RWPE2 (cell line): ENCODE measurements around the gene EVA1A.
"Not testable (repeated sequence)": the region's sequence is repeated elsewhere in the genome, so short reads cannot be mapped to it uniquely, and the experiment has no call there.

Experiments
- ATAC-seq: fragments of 200-7000 bp; cut with Tn5 transposase; 3 replicates; pipeline ENCODE4 v1.9.1; 2021; ENCODE audit warnings: low read depth
- DNase-seq: peaks from one replicate; pipeline ENCODE4 v3.0.0-alpha.2; 2020; ENCODE audit warnings: low spot score
- H3K27ac ChIP-seq: fragments of 450-650 bp; 2 replicates; pipeline ENCODE4 v1.5.1; 2017; ENCODE audit warnings: mild to moderate bottlenecking; ENCODE audit not compliant: poor library complexity, severe bottlenecking
- H3K27me3 ChIP-seq: fragments of 250-450 bp; sonication (Bioruptor Pico); 2 replicates; pipeline ENCODE4 v1.5.1; 2021; ENCODE audit warnings: mild to moderate bottlenecking, moderate library complexity; ENCODE audit not compliant: insufficient read depth, poor library complexity, severe bottlenecking
- H3K36me3 ChIP-seq: fragments of 250-450 bp; sonication (Bioruptor Pico); 2 replicates; pipeline ENCODE4 v1.5.1; 2020; ENCODE audit warnings: low read depth, mild to moderate bottlenecking, moderate library complexity
- H3K4me1 ChIP-seq: fragments of 250-450 bp; sonication (Bioruptor Pico); 2 replicates; pipeline ENCODE4 v1.5.1; 2021; ENCODE audit warnings: mild to moderate bottlenecking, moderate library complexity; ENCODE audit not compliant: insufficient read depth, poor library complexity, severe bottlenecking
- H3K4me3 ChIP-seq: fragments of 250-450 bp; sonication (Bioruptor Pico); 2 replicates; pipeline ENCODE4 v1.5.1; 2021; ENCODE audit warnings: mild to moderate bottlenecking, moderate library complexity; ENCODE audit not compliant: severe bottlenecking
- H3K9me3 ChIP-seq: fragments of 250-450 bp; sonication (Bioruptor Pico); 2 replicates; pipeline ENCODE4 v1.5.1; 2021; ENCODE audit warnings: mild to moderate bottlenecking, moderate library complexity; ENCODE audit not compliant: severe bottlenecking
- TF ChIP-seq, protein P1 (sequence below): fragments of 450-650 bp; IDR thresholded peaks from one replicate; pipeline ENCODE4 v1.5.1; 2017; ENCODE audit warnings: mild to moderate bottlenecking, moderate library complexity; ENCODE audit not compliant: poor library complexity, severe bottlenecking

Gene EVA1A

GRCh38 chr2:75483878-75484277, 76.9 kb downstream of the EVA1A start:
- H3K4me1 ChIP-seq, result no peaks in the 10 kb centered on the region
- H3K4me3 ChIP-seq, result no peak overlapping the region
- no peaks in the 10 kb centered on the region for H3K9me3 ChIP-seq
- no peaks in the 10 kb centered on the region for H3K27me3 ChIP-seq
- ATAC-seq (no peak), DNase-seq (no peak)
- H3K36me3 ChIP-seq, result no peaks in the 10 kb centered on the region
- TF ChIP-seq, protein P1, sequence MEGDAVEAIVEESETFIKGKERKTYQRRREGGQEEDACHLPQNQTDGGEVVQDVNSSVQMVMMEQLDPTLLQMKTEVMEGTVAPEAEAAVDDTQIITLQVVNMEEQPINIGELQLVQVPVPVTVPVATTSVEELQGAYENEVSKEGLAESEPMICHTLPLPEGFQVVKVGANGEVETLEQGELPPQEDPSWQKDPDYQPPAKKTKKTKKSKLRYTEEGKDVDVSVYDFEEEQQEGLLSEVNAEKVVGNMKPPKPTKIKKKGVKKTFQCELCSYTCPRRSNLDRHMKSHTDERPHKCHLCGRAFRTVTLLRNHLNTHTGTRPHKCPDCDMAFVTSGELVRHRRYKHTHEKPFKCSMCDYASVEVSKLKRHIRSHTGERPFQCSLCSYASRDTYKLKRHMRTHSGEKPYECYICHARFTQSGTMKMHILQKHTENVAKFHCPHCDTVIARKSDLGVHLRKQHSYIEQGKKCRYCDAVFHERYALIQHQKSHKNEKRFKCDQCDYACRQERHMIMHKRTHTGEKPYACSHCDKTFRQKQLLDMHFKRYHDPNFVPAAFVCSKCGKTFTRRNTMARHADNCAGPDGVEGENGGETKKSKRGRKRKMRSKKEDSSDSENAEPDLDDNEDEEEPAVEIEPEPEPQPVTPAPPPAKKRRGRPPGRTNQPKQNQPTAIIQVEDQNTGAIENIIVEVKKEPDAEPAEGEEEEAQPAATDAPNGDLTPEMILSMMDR, result no peak
- H3K27ac ChIP-seq, result no peak overlapping the region

- ATAC-seq (no peak), DNase-seq (no peak)
- Histone ChIP-seq H3K9me3 (no peaks in the 10 kb centered on the region), H3K36me3 (no peaks in the 10 kb centered on the region), H3K4me3 (no peak overlapping the region), H3K27ac (no peak overlapping the region), H3K4me1 (no peaks in the 10 kb centered on the region), H3K27me3 (no peaks in the 10 kb centered on the region)
- TF ChIP-seq, protein P1, result no peak
Observed at GRCh38 chr2:75482398-75482797, 78.3 kb downstream of the EVA1A start.

DNA sequence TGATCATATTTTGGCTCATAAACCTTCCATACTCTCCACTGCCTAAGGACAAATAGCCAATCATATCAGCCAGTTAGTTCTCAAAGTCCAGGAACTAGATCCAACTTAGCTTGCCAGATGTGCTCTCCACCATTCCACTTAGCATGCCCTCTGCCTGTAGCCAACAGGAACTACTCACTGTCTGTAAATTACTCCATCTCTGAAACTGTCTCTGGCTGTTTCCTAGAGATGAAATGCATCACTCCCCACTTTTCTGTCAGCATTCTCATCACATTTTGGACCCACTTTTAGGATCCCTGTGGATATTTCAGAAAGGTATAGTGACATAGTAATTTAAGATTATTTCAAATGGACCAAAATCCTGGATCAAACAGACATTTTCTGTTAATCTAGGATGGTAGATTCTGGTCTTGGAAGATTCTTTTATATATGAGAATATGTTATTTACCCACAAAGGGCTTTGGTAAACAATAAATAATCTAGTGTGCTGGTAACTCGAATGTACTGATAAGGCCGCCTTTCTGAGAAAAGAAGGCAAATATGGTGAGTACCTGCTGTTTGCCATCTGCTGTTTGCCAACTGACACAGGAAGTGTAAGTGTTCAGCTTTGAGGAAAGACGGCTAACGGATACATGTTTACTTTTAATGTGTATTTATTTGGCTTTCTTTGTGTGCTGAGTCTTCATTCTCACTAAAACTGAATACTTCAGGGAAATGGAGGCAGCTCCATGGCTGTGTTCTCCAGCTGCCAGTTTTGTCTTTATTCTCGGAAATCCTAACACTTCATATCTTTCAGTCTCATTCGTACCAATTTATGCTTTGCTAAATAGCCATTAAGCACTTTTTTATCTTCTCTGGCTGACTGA, 79.5 kb downstream of the EVA1A start:
- H3K9me3 ChIP-seq, result no peaks in the 10 kb centered on the region
- H3K27me3 ChIP-seq, result no peaks in the 10 kb centered on the region
- H3K4me3 ChIP-seq, result no peak overlapping the region
- TF ChIP-seq, protein P1, result peak; percentile 16
- no peaks in the 10 kb centered on the region for H3K4me1 ChIP-seq
- H3K27ac ChIP-seq, result no peak overlapping the region
- H3K36me3 ChIP-seq, result no peaks in the 10 kb centered on the region
- no peak for DNase-seq
- peak; percentile 38; the same call in 2 of the 3 replicates for ATAC-seq

DNA sequence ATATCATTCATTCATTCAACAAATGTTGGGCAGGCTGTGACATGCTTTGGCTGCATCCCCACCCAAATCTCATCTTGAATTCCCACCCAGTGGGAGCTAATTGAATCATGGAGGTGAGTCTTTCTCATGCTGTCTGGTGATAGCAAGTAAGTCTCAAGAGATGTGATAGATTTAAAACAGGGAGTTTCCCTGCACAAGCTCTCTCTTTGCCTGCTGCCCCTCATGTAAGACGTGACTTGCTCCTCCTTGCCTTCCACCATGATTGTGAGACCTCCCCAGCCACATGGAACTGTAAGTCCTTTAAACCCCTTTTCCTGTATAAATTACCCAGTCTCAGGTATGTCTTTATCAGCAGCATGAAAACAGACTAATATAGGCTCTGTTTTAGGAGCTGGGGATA, 83.0 kb downstream of the EVA1A start:
- H3K4me1 ChIP-seq, H3K4me3 ChIP-seq: not testable (repeated sequence)

GRCh38 chr2:75476761-75477160, 84.0 kb downstream of the EVA1A start:
- no peak for DNase-seq
- Histone ChIP-seq H3K36me3 (no peaks in the 10 kb centered on the region), H3K27me3 (no peaks in the 10 kb centered on the region), H3K4me3 (no peak overlapping the region), H3K9me3 (no peaks in the 10 kb centered on the region), H3K4me1 (no peaks in the 10 kb centered on the region), H3K27ac (no peak overlapping the region)
- TF ChIP-seq, protein P1, result no peak
- peak; percentile 42; the same call in 2 of the 3 replicates for ATAC-seq

More for the DNA sequence above, 83.0 kb downstream of the EVA1A start:
- ATAC-seq, DNase-seq, H3K36me3 ChIP-seq, H3K27ac ChIP-seq, H3K9me3 ChIP-seq, H3K27me3 ChIP-seq: not testable (repeated sequence)
